ENCODE results near the gene EDC4.

The EDC4 gene

GRCh38 chr16:67872631-67873434 lies at the start of gene EDC4:
TSS of gene EDC4 (plus strand) at chr16:67873052. CDS start at chr16:67873262, 210 bp downstream.
- no peaks in the 10 kb centered on the region for H3K27me3 Mint-ChIP-seq (ENCODE audit: low read depth, poor library complexity)
- no peak for TF ChIP-seq CTCF (IDR thresholded peaks at IDR 0.05)
- peaks cover 28% of the 10 kb centered on the region for H3K4me1 Mint-ChIP-seq
- H3K9me3 Mint-ChIP-seq: no peaks in the 10 kb centered on the region
- DNase-seq: peak; percentile 83
- peaks cover 23% of the 10 kb centered on the region for H3K36me3 Mint-ChIP-seq (ENCODE audit: low read depth)
- peak within 1 kb of the TSS; percentile 94 for H3K4me3 Mint-ChIP-seq
- H3K27ac Mint-ChIP-seq: peak within 1 kb of the TSS; percentile 97

- TF ChIP-seq CTCF (IDR thresholded peaks at IDR 0.05): no peak
- Mint-ChIP-seq H3K27me3 (ENCODE audit: low read depth, poor library complexity) (peaks cover 3% of the 10 kb centered on the region), H3K4me3 (no peak overlapping the region), H3K9me3 (no peaks in the 10 kb centered on the region), H3K4me1 (no peaks in the 10 kb centered on the region), H3K27ac (peak overlapping the region; percentile 77), H3K36me3 (ENCODE audit: low read depth) (peaks cover 17% of the 10 kb centered on the region)
- no peak for DNase-seq
These were observed 47.7 kb upstream of the EDC4 start for GRCh38 chr16:67825119-67825518.

- TF ChIP-seq CTCF (IDR thresholded peaks at IDR 0.05): no peak
- H3K4me1 Mint-ChIP-seq: no peaks in the 10 kb centered on the region
- no peak overlapping the region for H3K27ac Mint-ChIP-seq
- H3K36me3 Mint-ChIP-seq (ENCODE audit: low read depth): peaks cover 23% of the 10 kb centered on the region
- H3K4me3 Mint-ChIP-seq: no peak overlapping the region
- H3K27me3 Mint-ChIP-seq (ENCODE audit: low read depth, poor library complexity): peaks cover 3% of the 10 kb centered on the region
- no peaks in the 10 kb centered on the region for H3K9me3 Mint-ChIP-seq
- DNase-seq: no peak
These were observed 46.9 kb upstream of the EDC4 start for GRCh38 chr16:67825906-67826305.

- Mint-ChIP-seq H3K9me3 (no peaks in the 10 kb centered on the region), H3K36me3 (ENCODE audit: low read depth) (peaks cover 28% of the 10 kb centered on the region), H3K4me3 (no peak overlapping the region), H3K27ac (no peak overlapping the region), H3K27me3 (ENCODE audit: low read depth, poor library complexity) (peaks cover 3% of the 10 kb centered on the region), H3K4me1 (peaks cover 12% of the 10 kb centered on the region)
- no peak for TF ChIP-seq CTCF (IDR thresholded peaks at IDR 0.05)
- no peak for DNase-seq
These were observed 44.2 kb upstream of the EDC4 start for GRCh38 chr16:67828651-67829050.

- Mint-ChIP-seq H3K27me3 (ENCODE audit: low read depth, poor library complexity) (peaks cover 6% of the 10 kb centered on the region), H3K4me3 (peak overlapping the region; percentile 90), H3K36me3 (ENCODE audit: low read depth) (peaks cover 17% of the 10 kb centered on the region), H3K4me1 (peaks cover 17% of the 10 kb centered on the region), H3K27ac (no peak overlapping the region), H3K9me3 (no peaks in the 10 kb centered on the region)
- TF ChIP-seq CTCF (IDR thresholded peaks at IDR 0.05): no peak
- no peak for DNase-seq
These were observed 39.8 kb upstream of the EDC4 start for GRCh38 chr16:67833030-67833414.

Data from nephron progenitor cell (in vitro differentiated cells).